DND-41 (cell line): ENCODE results near the gene CLK3.

Experiments used
- ATAC-seq: fragments of 200-7000 bp; cut with Tn5 transposase; 3 replicates; pipeline ENCODE4 v1.9.1; 2021; ENCODE audit warnings: low read depth; ENCODE audit not compliant: insufficient read depth
- DNase-seq: peaks from one replicate; pipeline ENCODE4 v3.0.0-alpha.2; 2020
- H2AFZ ChIP-seq: 2 replicates; pipeline ENCODE4 v1.6.0; 2012; ENCODE audit warnings: low read depth, low read length
- H3K27ac ChIP-seq: 2 replicates; pipeline ENCODE4 v1.5.1; 2012; ENCODE audit warnings: low read length, inconsistent platforms
- H3K27me3 ChIP-seq: fragments of 200-600 bp; sonication (generic); 2 replicates; pipeline ENCODE4 v1.6.0; 2012; ENCODE audit warnings: low read length, mild to moderate bottlenecking, inconsistent platforms; ENCODE audit not compliant: insufficient read depth, poor library complexity
- H3K36me3 ChIP-seq: 2 replicates; pipeline ENCODE4 v1.5.1; 2012; ENCODE audit warnings: low read length, inconsistent platforms; ENCODE audit not compliant: insufficient read depth
- H3K4me1 ChIP-seq: 2 replicates; pipeline ENCODE4 v1.5.1; 2012; ENCODE audit warnings: mild to moderate bottlenecking, low read length; ENCODE audit not compliant: insufficient read depth
- H3K4me2 ChIP-seq: 2 replicates; pipeline ENCODE4 v1.6.0; 2012; ENCODE audit warnings: mild to moderate bottlenecking, moderate library complexity, low read length, inconsistent platforms; ENCODE audit not compliant: insufficient read depth
- H3K4me3 ChIP-seq, 2 experiments: fragments of 200-600 bp in 1 of 2; shearing (Covaris generic) in 1 of 2; 2 replicates each; pipeline ENCODE4 v1.5.1; 2012 to 2016; ENCODE audit warnings: inconsistent platforms in 2 of 2, low read length in 2 of 2, mild to moderate bottlenecking in 2 of 2, low read depth in 1 of 2, moderate library complexity in 1 of 2
- H3K79me2 ChIP-seq: 2 replicates; pipeline ENCODE4 v1.6.0; 2012; ENCODE audit warnings: low read length, inconsistent platforms; ENCODE audit not compliant: insufficient read depth
- H3K9ac ChIP-seq: 2 replicates; pipeline ENCODE4 v1.6.0; 2012; ENCODE audit warnings: low read depth, mild to moderate bottlenecking, inconsistent platforms, low read length, moderate library complexity
- H3K9me3 ChIP-seq: 2 replicates; pipeline ENCODE4 v1.5.1; 2012; ENCODE audit warnings: low read length, moderate library complexity, mild to moderate bottlenecking, inconsistent platforms; ENCODE audit not compliant: insufficient read depth, severe bottlenecking
- H4K20me1 ChIP-seq: 2 replicates; pipeline ENCODE4 v1.6.0; 2012; ENCODE audit warnings: low read length; ENCODE audit not compliant: insufficient read depth
- CTCF ChIP-seq: IDR thresholded peaks from 2 replicates; pipeline ENCODE4 v1.5.1; 2012; ENCODE audit warnings: borderline replicate concordance, low read length, moderate library complexity, mild to moderate bottlenecking; ENCODE audit not compliant: poor library complexity, severe bottlenecking; ENCODE audit errors: extremely low read depth
- EZH2 ChIP-seq: IDR thresholded peaks from 3 replicates; pipeline ENCODE4 v1.6.1; 2012; ENCODE audit warnings: borderline replicate concordance, low read depth, mild to moderate bottlenecking, moderate library complexity, low read length, inconsistent platforms; ENCODE audit not compliant: severe bottlenecking

CLK3 gene

GRCh38 chr15:74619916-74620635 lies 4.4 kb downstream of the CLK3 start:
- DNase-seq, result no peak
- Histone ChIP-seq H3K4me3 (no peak overlapping the region), H3K36me3 (peaks cover 85% of the 10 kb centered on the region), H2AFZ (no peak overlapping the region), H3K27ac (no peak overlapping the region), H3K9me3 (no peaks in the 10 kb centered on the region), H3K4me1 (peaks cover 26% of the 10 kb centered on the region), H4K20me1 (peaks cover 88% of the 10 kb centered on the region), H3K9ac (no peak overlapping the region), H3K79me2 (peaks cover 68% of the 10 kb centered on the region), H3K4me2 (peak overlapping the region; percentile 9; the same call in 1 of the 2 replicates), H3K27me3 (no peaks in the 10 kb centered on the region)
- ATAC-seq, result no peak
- TF ChIP-seq CTCF, result no peak
- no peak for TF ChIP-seq EZH2

- Histone ChIP-seq H3K9ac (no peak overlapping the region), H3K4me3 (no peak overlapping the region), H4K20me1 (peaks cover 96% of the 10 kb centered on the region), H3K36me3 (peaks cover 92% of the 10 kb centered on the region), H2AFZ (no peak overlapping the region), H3K27ac (no peak overlapping the region), H3K4me2 (no peak overlapping the region), H3K9me3 (no peaks in the 10 kb centered on the region), H3K4me1 (peaks cover 25% of the 10 kb centered on the region), H3K27me3 (no peaks in the 10 kb centered on the region), H3K79me2 (peaks cover 65% of the 10 kb centered on the region)
- DNase-seq (peak; percentile 74), ATAC-seq (peak; percentile 82)
- TF ChIP-seq CTCF, result peak; percentile 87
- TF ChIP-seq EZH2, result no peak
Measured at GRCh38 chr15:74620636-74621545, 5.3 kb downstream of the CLK3 start.

GRCh38 chr15:74621546-74621920 lies 5.9 kb downstream of the CLK3 start:
- Histone ChIP-seq H3K9me3 (no peaks in the 10 kb centered on the region), H3K27ac (no peak overlapping the region), H3K9ac (no peak overlapping the region), H3K36me3 (peaks cover 95% of the 10 kb centered on the region), H3K4me3 (no peak overlapping the region), H4K20me1 (peaks cover 99% of the 10 kb centered on the region), H3K79me2 (peaks cover 59% of the 10 kb centered on the region), H3K4me2 (no peak overlapping the region), H2AFZ (no peak overlapping the region), H3K4me1 (peaks cover 23% of the 10 kb centered on the region), H3K27me3 (no peaks in the 10 kb centered on the region)
- TF ChIP-seq CTCF, result no peak
- TF ChIP-seq EZH2, result no peak
- DNase-seq (no peak), ATAC-seq (no peak)
